Hematopoietic multipotent progenitor cell treated with erythropoietin and hydrocortisone succinate and interleukin-3 and kit ligand, for 17 days (in vitro differentiated cells): ENCODE results near the gene IQGAP1.

Source experiments
- DNase-seq: peaks from one replicate; pipeline ENCODE4 v3.0.0-alpha.2; 2015; ENCODE audit warnings: low spot score

IQGAP1 gene

GRCh38 chr15:90367576-90367975 lies 20.5 kb upstream of the IQGAP1 start:
- DNase-seq = no peak

- no peak for DNase-seq
Observed at GRCh38 chr15:90375071-90375470, 13.0 kb upstream of the IQGAP1 start.

- DNase-seq = no peak
Observed at GRCh38 chr15:90376789-90377188, 11.3 kb upstream of the IQGAP1 start.

GRCh38 chr15:90379263-90379662 lies 8.8 kb upstream of the IQGAP1 start:
- no peak for DNase-seq

- no peak for DNase-seq
Observed at GRCh38 chr15:90381515-90381914, 6.5 kb upstream of the IQGAP1 start.

GRCh38 chr15:90382320-90382719 lies 5.7 kb upstream of the IQGAP1 start:
- no peak for DNase-seq

- no peak for DNase-seq
Observed at GRCh38 chr15:90386221-90386620, 1.8 kb upstream of the IQGAP1 start.

GRCh38 chr15:90388462-90389380 lies 679 bp downstream of the IQGAP1 start:
- peak; percentile 40 for DNase-seq

- no peak for DNase-seq
Observed at GRCh38 chr15:90389513-90389912, 1.5 kb downstream of the IQGAP1 start.

- DNase-seq = no peak
Observed at GRCh38 chr15:90393040-90393439, 5.0 kb downstream of the IQGAP1 start.

GRCh38 chr15:90394074-90394473 lies 6.0 kb downstream of the IQGAP1 start:
- DNase-seq = no peak

GRCh38 chr15:90394748-90395442 lies 6.9 kb downstream of the IQGAP1 start:
- DNase-seq = no peak

- DNase-seq = no peak
Observed at GRCh38 chr15:90396321-90396720, 8.3 kb downstream of the IQGAP1 start.

- DNase-seq = no peak
Observed at GRCh38 chr15:90400005-90400758, 12.1 kb downstream of the IQGAP1 start.

GRCh38 chr15:90400759-90401314 lies 12.8 kb downstream of the IQGAP1 start:
- peak; percentile 43 for DNase-seq

GRCh38 chr15:90401495-90401894 lies 13.5 kb downstream of the IQGAP1 start:
- no peak for DNase-seq

- DNase-seq = no peak
Observed at GRCh38 chr15:90402223-90402622, 14.2 kb downstream of the IQGAP1 start.

GRCh38 chr15:90402767-90403166 lies 14.7 kb downstream of the IQGAP1 start:
- DNase-seq = no peak

GRCh38 chr15:90405055-90405607 lies 17.1 kb downstream of the IQGAP1 start:
- DNase-seq = no peak

GRCh38 chr15:90407336-90407735 lies 19.3 kb downstream of the IQGAP1 start:
- DNase-seq = no peak

GRCh38 chr15:90407871-90408317 lies 19.9 kb downstream of the IQGAP1 start:
- DNase-seq = no peak

GRCh38 chr15:90408657-90409056 lies 20.6 kb downstream of the IQGAP1 start:
- DNase-seq = no peak
